Thyroid gland (tissue), 4 donors: ENCODE data around the gene TTC9C. TPM values are rescaled to one million over a fixed set of nuclear protein-coding genes. Genes with fewer than 3 reads are reported as not detected.

Experiments used
- DNase-seq, 2 donors: peaks; one replicate each; pipeline ENCODE4 v3.0.0-alpha.2; 2019
- H3K27ac ChIP-seq, 3 donors: fragments of 200-600 bp; sonication (generic); 1 replicate in 2 of 3; 2 replicates in 1 of 3; pipeline ENCODE4 v1.5.1; 2016 to 2019; ENCODE audit warnings: mild to moderate bottlenecking in 1 of 3, moderate library complexity in 1 of 3
- H3K27me3 ChIP-seq: fragments of 200-600 bp; sonication (generic); one replicate; pipeline ENCODE4 v1.5.1; 2019
- H3K36me3 ChIP-seq, 2 donors: fragments of 200-600 bp; sonication (generic); one replicate each; pipeline ENCODE4 v1.5.1; 2016 to 2019
- H3K4me1 ChIP-seq, 2 donors: fragments of 200-600 bp; sonication (generic); one replicate each; pipeline ENCODE4 v1.5.1; 2017 to 2019
- H3K4me3 ChIP-seq, 3 donors: fragments of 200-600 bp; sonication (generic); replicated peaks in 1 of 3; 1 replicate in 2 of 3; 2 replicates in 1 of 3; pipeline ENCODE4 v1.5.1; 2016; ENCODE audit warnings: mild to moderate bottlenecking in 1 of 3
- H3K9me3 ChIP-seq: fragments of 200-600 bp; sonication (generic); one replicate; pipeline ENCODE4 v1.5.1; 2017
- POLR2A ChIP-seq, 2 donors: fragments of 450-650 bp; IDR thresholded peaks; one replicate each; pipeline ENCODE4 v1.6.1; 2017; ENCODE audit warnings: antibody characterized with exemption in 2 of 2, mild to moderate bottlenecking in 2 of 2, moderate library complexity in 1 of 2
- WGBS, 2 donors: methylation state at CpG; one replicate each; pipeline ENCODE4 v1.1.5; 2017; 5-methylcytosine and 5-hydroxymethylcytosine counted together
- intact Hi-C: fragments of 100-400 bp; cut with DNase I; formaldehyde crosslinking; loops from one replicate; pipeline ENCODE4 v1.15.1; 2023
- total RNA-seq, 4 donors: library from RNA; depleted of rRNA; stranded (reverse); fragments of >200 nt; gene quantifications; one replicate each; pipeline ENCODE4 v1.2.3, GENCODE V29; 2016
- TF ChIP-seq, protein P1 (sequence below), 6 experiments: fragments of 200-600 bp in 3 of 6; fragments of 450-650 bp in 3 of 6; sonication (generic) in 3 of 6; IDR thresholded peaks; one replicate each; pipeline ENCODE4 v1.5.1; 2016 to 2019; ENCODE audit warnings: antibody characterized with exemption in 6 of 6, mild to moderate bottlenecking in 2 of 6, inconsistent platforms in 1 of 6, moderate library complexity in 1 of 6

TTC9C gene
- total RNA-seq, 4 donors from 2014 or later, result 21.3 to 29.3 (median 25.4) TPM

DNA sequence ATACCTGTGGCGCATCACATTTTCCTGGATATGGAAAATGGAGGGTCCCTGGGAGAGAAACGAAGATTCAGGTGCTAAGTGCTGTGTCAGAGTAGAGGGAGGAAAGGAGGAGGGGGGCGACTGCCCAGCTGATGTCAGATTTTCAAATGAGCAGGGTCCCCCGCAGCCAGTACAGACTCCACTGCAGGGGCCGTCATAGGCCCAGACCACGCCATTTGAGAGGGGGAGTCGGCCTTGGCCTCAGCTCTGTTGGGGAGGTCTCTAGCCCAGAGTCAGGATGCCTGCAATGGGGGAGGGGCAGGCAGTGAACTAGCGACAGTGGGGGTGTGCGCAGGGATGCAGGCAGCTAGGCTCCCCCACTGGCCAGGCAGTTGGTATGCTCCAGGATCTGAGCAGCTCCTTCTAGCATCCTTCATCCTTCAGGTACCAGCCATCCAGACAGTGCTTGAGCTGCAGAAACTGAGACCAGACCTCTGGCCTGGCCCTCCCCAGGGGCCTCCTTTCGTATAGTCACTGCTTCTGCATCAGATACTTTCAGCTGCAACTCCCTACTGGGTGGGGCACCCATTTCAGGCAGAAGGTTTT lies 20.9 kb upstream of the TTC9C start, which contains the start of the genes BSCL2 and GNG3:
Gene BSCL2, minus strand, starts transcription at position 148 of the 585 bp plus-strand sequence. CDS start 229 bp downstream, outside the sequence.
Gene GNG3, plus strand, starts transcription at position 400 of the 585 bp plus-strand sequence. CDS start 620 bp downstream, outside the sequence.
- Histone ChIP-seq H3K27ac (peak within 1 kb of the TSS; percentile 57 to 88 (median 84)), H3K9me3 (no peaks in the 10 kb centered on the region), H3K4me3 (peak within 1 kb of the TSS in 2 of 3 donors; percentile 15 to 64), H3K4me1 (peaks cover 20 to 30% of the 10 kb centered on the region in 2 donors), H3K36me3 (peaks cover 0 to 11% of the 10 kb centered on the region in 2 donors), H3K27me3 (no peaks in the 10 kb centered on the region)
- DNase-seq, result peak in 1 of 2 donors; percentile 6
- TF ChIP-seq, protein P1, sequence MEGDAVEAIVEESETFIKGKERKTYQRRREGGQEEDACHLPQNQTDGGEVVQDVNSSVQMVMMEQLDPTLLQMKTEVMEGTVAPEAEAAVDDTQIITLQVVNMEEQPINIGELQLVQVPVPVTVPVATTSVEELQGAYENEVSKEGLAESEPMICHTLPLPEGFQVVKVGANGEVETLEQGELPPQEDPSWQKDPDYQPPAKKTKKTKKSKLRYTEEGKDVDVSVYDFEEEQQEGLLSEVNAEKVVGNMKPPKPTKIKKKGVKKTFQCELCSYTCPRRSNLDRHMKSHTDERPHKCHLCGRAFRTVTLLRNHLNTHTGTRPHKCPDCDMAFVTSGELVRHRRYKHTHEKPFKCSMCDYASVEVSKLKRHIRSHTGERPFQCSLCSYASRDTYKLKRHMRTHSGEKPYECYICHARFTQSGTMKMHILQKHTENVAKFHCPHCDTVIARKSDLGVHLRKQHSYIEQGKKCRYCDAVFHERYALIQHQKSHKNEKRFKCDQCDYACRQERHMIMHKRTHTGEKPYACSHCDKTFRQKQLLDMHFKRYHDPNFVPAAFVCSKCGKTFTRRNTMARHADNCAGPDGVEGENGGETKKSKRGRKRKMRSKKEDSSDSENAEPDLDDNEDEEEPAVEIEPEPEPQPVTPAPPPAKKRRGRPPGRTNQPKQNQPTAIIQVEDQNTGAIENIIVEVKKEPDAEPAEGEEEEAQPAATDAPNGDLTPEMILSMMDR (IDR thresholded peaks at IDR 0.05), result no peak
- no peak for TF ChIP-seq POLR2A (IDR thresholded peaks at IDR 0.05)
- intact Hi-C loops, result no loop called here
- 83 to 94% methylated on average over 9 of the region's 10 CpGs for WGBS, 2 donors

DNA sequence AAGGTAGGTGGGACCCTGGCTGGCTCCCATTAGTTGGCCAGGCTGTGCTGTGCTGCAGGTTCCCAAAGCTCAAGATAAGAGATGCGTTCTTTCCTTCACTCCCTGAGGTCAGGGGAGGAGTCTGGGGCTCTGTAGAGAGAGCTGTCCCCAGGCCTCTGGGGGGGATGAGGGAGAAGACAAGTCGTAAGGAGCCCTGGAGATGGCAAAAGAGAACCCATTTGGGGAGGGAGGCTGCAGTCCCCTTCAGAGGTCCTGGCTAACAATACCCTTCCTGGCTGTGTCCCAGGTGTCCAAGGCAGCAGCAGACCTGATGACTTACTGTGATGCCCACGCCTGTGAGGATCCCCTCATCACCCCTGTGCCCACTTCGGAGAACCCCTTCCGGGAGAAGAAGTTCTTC lies 19.9 kb upstream of the TTC9C start:
- peaks cover 20 to 30% of the 10 kb centered on the region in 2 donors for H3K4me1 ChIP-seq
- WGBS, 2 donors, result 84 to 85% methylated on average over 5 of the region's 5 CpGs

DNA sequence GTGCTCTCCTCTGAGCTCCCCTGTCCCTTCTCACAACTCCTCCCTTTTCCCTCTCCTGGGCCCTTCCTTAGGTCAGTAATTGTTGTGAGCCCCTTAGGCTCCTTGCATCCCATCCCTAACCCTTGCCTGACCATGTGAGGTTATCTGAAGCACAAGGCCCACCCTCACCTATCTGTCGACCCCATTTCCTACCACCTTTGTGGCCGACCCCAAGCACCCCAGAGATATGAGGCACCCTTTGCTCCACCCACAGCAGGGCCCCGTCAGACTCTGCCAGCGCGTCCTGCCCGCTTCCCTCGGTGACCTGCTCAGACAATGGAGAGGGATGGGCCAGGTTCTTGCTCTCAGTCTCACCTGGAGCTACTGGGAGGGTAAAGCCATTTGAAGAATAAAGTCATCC lies 19.5 kb upstream of the TTC9C start:
- DNase-seq, result peak; percentile 42 to 45
- no peaks in the 10 kb centered on the region for H3K27me3 ChIP-seq
- peaks cover 11 to 24% of the 10 kb centered on the region in 2 donors for H3K36me3 ChIP-seq
- peaks cover 20 to 30% of the 10 kb centered on the region in 2 donors for H3K4me1 ChIP-seq
- H3K4me3 ChIP-seq, result peak overlapping the region in 2 of 3 donors; percentile 42 to 46
- TF ChIP-seq POLR2A (IDR thresholded peaks at IDR 0.05), result no peak
- TF ChIP-seq, protein P1 (IDR thresholded peaks at IDR 0.05), result no peak
- H3K27ac ChIP-seq, result peak overlapping the region; percentile 84 to 89 (median 88)
- H3K9me3 ChIP-seq, result no peaks in the 10 kb centered on the region
- WGBS, 2 donors, result 2 to 3% methylated on average over 7 of the region's 7 CpGs
- intact Hi-C loops, result no loop called here

More for the DNA sequence above, 19.9 kb upstream of the TTC9C start:
- Histone ChIP-seq H3K27me3 (no peaks in the 10 kb centered on the region), H3K36me3 (peaks cover 7 to 20% of the 10 kb centered on the region in 2 donors), H3K4me3 (peak overlapping the region in 1 of 3 donors; percentile 42), H3K9me3 (no peaks in the 10 kb centered on the region), H3K27ac (peak overlapping the region in 2 of 3 donors; percentile 84 to 88)
- DNase-seq, result no peak
- TF ChIP-seq, protein P1 (IDR thresholded peaks at IDR 0.05), result no peak
- no peak for TF ChIP-seq POLR2A (IDR thresholded peaks at IDR 0.05)
- intact Hi-C loops, result no loop called here

DNA sequence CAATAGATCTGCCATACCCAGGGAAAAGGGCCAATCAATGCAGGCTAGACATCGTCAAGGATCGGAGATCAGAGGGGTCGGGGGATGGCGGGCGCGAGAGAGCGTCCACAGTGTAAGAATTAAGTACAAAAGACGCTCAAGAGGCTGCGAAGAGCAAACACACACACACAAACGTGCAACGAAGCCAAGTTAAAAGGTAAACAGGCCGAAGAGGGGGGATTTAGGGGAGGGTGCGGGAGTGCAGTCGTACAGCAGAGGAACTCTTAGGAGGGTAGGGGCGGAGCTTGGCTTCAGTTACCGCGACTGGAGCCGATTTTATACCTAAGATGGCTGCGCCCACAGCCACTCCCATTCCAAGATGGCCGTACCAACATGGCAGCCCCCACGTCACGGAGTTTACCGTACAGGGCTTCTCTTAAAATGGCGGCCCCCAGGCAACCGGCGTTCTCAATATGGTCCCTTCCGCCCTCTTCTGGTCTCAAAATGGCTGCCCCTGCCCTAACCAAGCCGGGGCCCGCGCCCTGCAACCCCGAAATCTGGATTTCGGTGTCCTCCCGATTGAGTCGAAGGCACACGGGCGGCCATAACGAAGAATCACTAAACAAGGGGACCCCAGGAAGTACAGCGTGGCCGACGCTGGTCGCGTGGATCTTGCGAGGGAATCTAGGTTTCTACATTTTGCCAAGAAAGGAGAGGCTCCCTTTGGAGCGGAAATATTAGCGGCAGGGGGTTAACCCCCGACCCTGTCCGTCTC lies 18.9 kb upstream of the TTC9C start:
- H3K9me3 ChIP-seq, result no peaks in the 10 kb centered on the region
- peaks cover 20 to 30% of the 10 kb centered on the region in 2 donors for H3K4me1 ChIP-seq
- H3K4me3 ChIP-seq, result peak overlapping the region; percentile 1 to 46 (median 42)
- no peaks in the 10 kb centered on the region for H3K27me3 ChIP-seq
- peak in 1 of 2 donors; percentile 84 for TF ChIP-seq POLR2A (IDR thresholded peaks at IDR 0.05)
- TF ChIP-seq, protein P1 (IDR thresholded peaks at IDR 0.05), result no peak
- H3K36me3 ChIP-seq, result peaks cover 18 to 30% of the 10 kb centered on the region in 2 donors
- DNase-seq, result peak; percentile 99
- H3K27ac ChIP-seq, result peak overlapping the region; percentile 84 to 93 (median 88)
- intact Hi-C loops, result no loop called here
- WGBS, 2 donors, result 2 to 3% methylated on average over 32 to 47 of the region's 47 CpGs
